Stomach (tissue), 9 donors: Measurements from ENCODE around the gene HOXD13. TPM values are rescaled to one million over a fixed set of nuclear protein-coding genes. Genes with fewer than 3 reads are reported as not detected.
A peak's percentile ranks its signal among the peaks of the same experiment; 100 is the strongest.

Source experiments
- DNase-seq, 2 donors: peaks; one replicate each; pipeline versions ENCODE4 v3.0.0 to v3.0.0-alpha.2; 2013 to 2019
- H3K27ac ChIP-seq, 5 donors: fragments of 200-600 bp in 4 of 5; sonication (generic) in 4 of 5; one replicate each; pipeline ENCODE4 v1.5.1; 2013 to 2019; ENCODE audit warnings: mild to moderate bottlenecking in 1 of 5, moderate library complexity in 1 of 5
- H3K27me3 ChIP-seq, 3 donors: fragments of 200-600 bp; sonication (generic); one replicate each; pipeline ENCODE4 v1.5.1; 2017 to 2019; ENCODE audit warnings: mixed run types in 1 of 3
- H3K36me3 ChIP-seq, 4 donors: fragments of 200-600 bp; sonication (generic); 1 replicate in 3 of 4; 2 replicates in 1 of 4; pipeline ENCODE4 v1.5.1; 2016 to 2019
- H3K4me1 ChIP-seq, 4 donors: fragments of 200-600 bp; sonication (generic); one replicate each; pipeline ENCODE4 v1.5.1; 2016 to 2019
- H3K4me3 ChIP-seq, 4 donors: fragments of 200-600 bp; sonication (generic) in 3 of 4; one replicate each; pipeline ENCODE4 v1.5.1; 2016 to 2019; ENCODE audit warnings: mild to moderate bottlenecking in 1 of 4
- H3K9me3 ChIP-seq, 4 donors: fragments of 200-600 bp; sonication (generic); one replicate each; pipeline ENCODE4 v1.5.1; 2016 to 2019
- EP300 ChIP-seq: sonication (generic); formaldehyde crosslinking; IDR thresholded peaks from one replicate; pipeline ENCODE4 v1.6.1; 2017; ENCODE audit warnings: antibody characterized with exemption
- POLR2A ChIP-seq, 4 donors: fragments of 450-650 bp; IDR thresholded peaks; one replicate each; pipeline ENCODE4 v1.6.1; 2016; ENCODE audit warnings: antibody characterized with exemption in 4 of 4, control low read depth in 2 of 4, mild to moderate bottlenecking in 1 of 4, moderate library complexity in 1 of 4
- POLR2AphosphoS5 ChIP-seq, 3 donors: sonication (generic); formaldehyde crosslinking; IDR thresholded peaks; one replicate each; pipeline ENCODE4 v1.6.1; 2016; ENCODE audit warnings: antibody characterized with exemption in 3 of 3
- WGBS, 5 donors: extraction: QIAGEN DNeasy Blood & Tissue Kit in 3 of 5; methylation state at CpG; one replicate each; pipeline versions ENCODE4 v1.1.5 to v1.1.7; 2013 to 2018; 5-methylcytosine and 5-hydroxymethylcytosine counted together
- intact Hi-C: fragments of 100-400 bp; cut with DNase I; formaldehyde crosslinking; loops from one replicate; pipeline ENCODE4 v1.15.1; 2023; ENCODE audit warnings: low total_unique reads
- polyA plus RNA-seq, 3 donors: library from polyadenylated mRNA; stranded (reverse); fragments of 200-250 nt; gene quantifications; one replicate each; pipeline ENCODE4 v1.2.3, GENCODE V29; 2013
- total RNA-seq, 5 donors: library from RNA; depleted of rRNA; stranded (reverse); fragments of >200 nt; gene quantifications; one replicate each; pipeline versions ENCODE4 v1.1.0 to v1.2.3, GENCODE V29; 2014 to 2016
- TF ChIP-seq, protein P1 (sequence below), 7 experiments: fragments of 450-650 bp in 4 of 7; fragments of 200-600 bp in 3 of 7; sonication (generic) in 3 of 7; IDR thresholded peaks; one replicate each; pipeline ENCODE4 v1.5.1; 2016 to 2019; ENCODE audit warnings: antibody characterized with exemption in 7 of 7, control low read depth in 2 of 7, mild to moderate bottlenecking in 1 of 7
- donor health status: healthy with polysubstance abuse.
- donor health status: Bipolar disorder and iron deficiency.
- donor health status: healthy.

The HOXD13 gene
- total and polyA plus RNA-seq, 8 donors, result not detected

GRCh38 chr2:176122052-176122682 is 29.6 kb downstream of the HOXD13 start:
- intact Hi-C loops, result loop anchor here (10.0 kb wide), 1 partner anchor 533 kb away; no protein-coding TSS in a partner anchor
- Histone ChIP-seq H3K4me3 (peak overlapping the region; percentile 38 to 47 (median 40)), H3K4me1 (peaks cover 11 to 28% (median 20%) of the 10 kb centered on the region in 4 donors), H3K36me3 (no peaks in the 10 kb centered on the region), H3K9me3 (peaks cover 0 to 23% (median 1%) of the 10 kb centered on the region in 4 donors), H3K27me3 (peaks cover 57 to 100% (median 95%) of the 10 kb centered on the region in 3 donors), H3K27ac (peak overlapping the region in 1 of 5 donors; percentile 66)
- DNase-seq, result no peak
- 2 to 9% (median 7%) methylated on average over 21 to 47 of the region's 47 CpGs for WGBS, 5 donors
- TF ChIP-seq POLR2AphosphoS5 (IDR thresholded peaks at IDR 0.05) (no peak), POLR2A (IDR thresholded peaks at IDR 0.05) (no peak), EP300 (no peak)
- TF ChIP-seq, protein P1, sequence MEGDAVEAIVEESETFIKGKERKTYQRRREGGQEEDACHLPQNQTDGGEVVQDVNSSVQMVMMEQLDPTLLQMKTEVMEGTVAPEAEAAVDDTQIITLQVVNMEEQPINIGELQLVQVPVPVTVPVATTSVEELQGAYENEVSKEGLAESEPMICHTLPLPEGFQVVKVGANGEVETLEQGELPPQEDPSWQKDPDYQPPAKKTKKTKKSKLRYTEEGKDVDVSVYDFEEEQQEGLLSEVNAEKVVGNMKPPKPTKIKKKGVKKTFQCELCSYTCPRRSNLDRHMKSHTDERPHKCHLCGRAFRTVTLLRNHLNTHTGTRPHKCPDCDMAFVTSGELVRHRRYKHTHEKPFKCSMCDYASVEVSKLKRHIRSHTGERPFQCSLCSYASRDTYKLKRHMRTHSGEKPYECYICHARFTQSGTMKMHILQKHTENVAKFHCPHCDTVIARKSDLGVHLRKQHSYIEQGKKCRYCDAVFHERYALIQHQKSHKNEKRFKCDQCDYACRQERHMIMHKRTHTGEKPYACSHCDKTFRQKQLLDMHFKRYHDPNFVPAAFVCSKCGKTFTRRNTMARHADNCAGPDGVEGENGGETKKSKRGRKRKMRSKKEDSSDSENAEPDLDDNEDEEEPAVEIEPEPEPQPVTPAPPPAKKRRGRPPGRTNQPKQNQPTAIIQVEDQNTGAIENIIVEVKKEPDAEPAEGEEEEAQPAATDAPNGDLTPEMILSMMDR (IDR thresholded peaks at IDR 0.05), result no peak

- DNase-seq, result peak in 1 of 2 donors; percentile 72
Measured at GRCh38 chr2:176122683-176123410, 30.3 kb downstream of the HOXD13 start, which contains the start of gene HOXD9. HOXD9 (plus strand) TSS chr2:176122719; CDS start chr2:176122769, 50 bp downstream.

DNA sequence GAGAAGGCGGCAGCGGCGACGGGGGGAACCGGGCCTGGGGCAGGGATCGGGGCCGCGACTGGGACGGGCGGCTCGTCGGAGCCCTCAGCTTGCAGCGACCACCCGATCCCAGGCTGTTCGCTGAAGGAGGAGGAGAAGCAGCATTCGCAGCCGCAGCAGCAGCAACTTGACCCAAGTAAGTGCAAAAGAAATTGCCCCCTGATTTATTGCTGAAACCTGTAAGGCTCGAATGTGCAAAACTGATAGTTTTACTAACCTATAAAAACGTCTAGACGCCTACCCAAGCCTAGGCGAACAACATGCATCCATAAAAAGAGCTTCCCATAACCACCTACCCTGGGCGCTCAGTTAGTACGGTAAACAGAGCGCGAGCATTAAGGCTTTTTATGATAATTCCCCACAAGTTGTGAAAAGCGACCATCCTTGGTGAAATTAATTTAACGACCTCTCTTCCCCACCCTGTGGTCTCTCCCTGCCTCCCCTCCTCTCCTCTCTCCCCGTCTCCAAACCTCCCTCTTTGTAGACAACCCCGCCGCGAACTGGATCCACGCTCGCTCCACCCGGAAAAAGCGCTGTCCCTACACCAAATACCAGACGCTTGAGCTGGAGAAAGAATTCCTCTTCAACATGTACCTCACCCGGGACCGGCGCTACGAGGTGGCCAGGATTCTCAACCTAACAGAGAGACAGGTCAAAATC is 31.0 kb downstream of the HOXD13 start:
- DNase-seq, result no peak
- H3K27me3 ChIP-seq, result peaks cover 45 to 100% (median 90%) of the 10 kb centered on the region in 3 donors
- TF ChIP-seq EP300 (no peak), POLR2A (IDR thresholded peaks at IDR 0.05) (no peak), POLR2AphosphoS5 (IDR thresholded peaks at IDR 0.05) (no peak)
- TF ChIP-seq, protein P1 (IDR thresholded peaks at IDR 0.05), result no peak
- intact Hi-C loops, result loop anchor here (10.0 kb wide), 1 partner anchor 531 kb away; no protein-coding TSS in a partner anchor
- peaks cover 0 to 23% (median 0%) of the 10 kb centered on the region in 4 donors for H3K9me3 ChIP-seq
- H3K36me3 ChIP-seq, result no peaks in the 10 kb centered on the region
- WGBS, 5 donors, result 5 to 8% (median 7%) methylated on average over 39 to 40 of the region's 40 CpGs
- peak overlapping the region in 1 of 5 donors; percentile 57 for H3K27ac ChIP-seq
- peaks cover 11 to 38% (median 26%) of the 10 kb centered on the region in 4 donors for H3K4me1 ChIP-seq
- H3K4me3 ChIP-seq, result peak overlapping the region; percentile 38 to 47 (median 40)

More at GRCh38 chr2:176122683-176123410, 30.3 kb downstream of the HOXD13 start, which contains the start of gene HOXD9:
- Histone ChIP-seq H3K4me3 (peak within 1 kb of the TSS; percentile 38 to 47 (median 40)), H3K9me3 (peaks cover 0 to 23% (median 0%) of the 10 kb centered on the region in 4 donors), H3K27me3 (peaks cover 50 to 100% (median 90%) of the 10 kb centered on the region in 3 donors), H3K27ac (peak within 1 kb of the TSS in 2 of 5 donors; percentile 57 to 66), H3K4me1 (peaks cover 11 to 32% (median 21%) of the 10 kb centered on the region in 4 donors), H3K36me3 (no peaks in the 10 kb centered on the region)
- intact Hi-C loops, result loop anchor here (10.0 kb wide), 1 partner anchor 532 kb away; no protein-coding TSS in a partner anchor
- 1 to 11% (median 4%) methylated on average over 42 to 84 of the region's 84 CpGs for WGBS, 5 donors
- TF ChIP-seq POLR2AphosphoS5 (IDR thresholded peaks at IDR 0.05), result no peak
- TF ChIP-seq POLR2A (IDR thresholded peaks at IDR 0.05), result no peak
- TF ChIP-seq, protein P1 (IDR thresholded peaks at IDR 0.05), result no peak
- TF ChIP-seq EP300, result no peak
